NCI-H226 (cell line): Measurements from ENCODE around the gene S100PBP.

Experiments
- DNase-seq: peaks from one replicate; pipeline ENCODE4 v3.0.0-alpha.2; 2015

S100PBP gene

DNA sequence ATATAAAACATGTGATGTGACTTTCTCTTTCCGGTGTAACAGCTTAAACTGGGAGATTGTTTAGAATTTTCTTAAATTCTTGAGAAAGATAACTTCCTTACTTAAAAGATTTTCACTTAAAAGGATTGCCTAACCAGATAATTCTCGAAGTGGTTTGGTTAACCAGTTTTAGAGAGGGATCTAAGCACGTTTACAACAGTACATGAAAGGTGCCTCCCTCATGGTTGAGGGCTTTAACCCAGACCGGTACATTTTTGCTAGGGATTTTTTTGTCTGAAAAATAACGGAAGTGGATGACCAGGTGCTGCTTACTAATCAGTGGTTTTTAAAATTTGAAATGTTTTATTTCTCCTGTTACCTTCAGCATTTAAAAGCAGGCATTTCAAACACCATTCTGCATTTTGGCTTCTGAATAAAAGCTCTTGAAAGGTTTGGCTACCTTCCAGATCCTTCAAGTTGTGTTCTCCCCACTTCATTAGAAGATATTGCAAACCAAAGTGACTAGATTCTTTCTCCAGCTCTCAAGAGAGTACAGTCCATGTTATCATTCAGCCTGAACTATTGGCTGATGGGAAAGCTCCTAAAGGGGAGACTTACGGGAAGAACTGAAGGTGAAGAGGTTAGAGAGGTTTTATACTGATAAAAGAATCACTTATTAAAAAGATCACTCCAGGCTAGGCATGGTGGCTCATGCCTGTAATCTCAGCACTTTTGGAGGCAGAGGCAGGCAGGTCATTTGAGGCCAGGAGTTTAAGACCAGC lies 12.8 kb downstream of the S100PBP start:
- DNase-seq: no peak

- no peak for DNase-seq
Measured at GRCh38 chr1:32831878-32832277, 14.4 kb downstream of the S100PBP start.

DNA sequence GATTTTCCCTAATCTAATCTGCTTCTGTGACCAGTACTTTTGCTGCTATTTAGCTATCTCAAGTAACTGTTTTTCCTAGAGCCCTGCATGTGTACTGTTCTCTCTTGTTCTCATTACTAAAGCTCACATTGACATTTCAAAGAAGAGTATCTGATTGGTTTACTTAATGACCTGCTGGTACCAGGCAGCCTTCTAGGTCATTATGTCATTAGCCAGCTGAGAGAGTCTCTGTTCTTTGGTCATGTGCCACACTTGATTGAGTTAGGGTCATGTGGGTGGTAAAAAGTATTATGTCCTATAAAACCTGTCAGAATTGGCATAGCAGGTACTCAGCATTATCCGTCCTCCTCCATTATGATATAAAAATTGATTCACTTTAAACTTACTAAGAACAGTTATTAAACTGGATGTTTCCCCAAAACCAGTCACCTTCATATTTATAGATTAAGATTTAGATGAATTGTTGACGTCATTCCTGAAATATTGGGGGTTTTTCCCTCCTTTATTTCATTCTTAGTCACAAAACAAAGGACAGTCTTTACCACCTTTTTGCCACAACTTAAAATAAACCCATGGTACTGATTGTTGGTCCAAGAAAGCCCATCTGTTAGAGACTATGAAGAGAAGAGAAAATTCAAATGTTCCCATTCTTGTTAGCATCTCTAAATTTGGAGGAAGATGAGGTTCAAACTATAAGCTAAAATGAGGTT lies 31.1 kb downstream of the S100PBP start:
- DNase-seq: no peak

DNA sequence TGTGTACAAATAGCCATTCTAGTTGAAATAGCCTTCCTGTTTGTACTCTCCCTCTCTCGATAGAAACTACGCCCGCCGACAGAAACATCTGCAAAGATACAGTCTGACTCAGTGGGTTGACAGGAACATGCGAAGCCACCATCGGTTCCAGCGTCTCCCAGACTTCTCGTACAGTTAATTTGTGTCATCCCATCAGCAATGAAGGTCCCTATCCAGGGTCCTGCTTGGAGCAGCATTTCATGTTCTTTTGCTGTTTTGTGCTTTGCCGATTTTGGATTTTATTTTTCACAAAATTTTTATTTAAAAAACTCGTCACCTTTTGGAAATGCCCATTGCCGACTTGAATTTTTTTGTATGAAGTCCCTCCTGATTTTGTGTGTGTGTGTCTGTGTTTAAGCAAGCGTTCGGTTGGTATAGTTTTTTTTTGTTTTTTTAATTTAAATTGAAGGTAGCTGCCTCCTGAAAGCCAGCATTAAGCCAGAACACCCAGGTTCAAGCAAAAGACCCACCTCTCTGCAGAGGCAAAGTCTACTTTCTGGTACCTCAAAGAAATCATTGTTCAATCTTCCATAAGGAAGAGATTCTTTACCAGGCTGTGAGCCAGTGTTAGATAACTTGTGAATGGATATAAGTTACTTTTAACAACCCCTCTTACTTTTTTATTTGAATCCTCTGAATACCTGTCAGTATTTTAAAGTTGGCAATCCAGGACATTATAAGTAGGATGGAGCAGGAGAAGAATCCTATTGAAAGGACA lies 38.6 kb downstream of the S100PBP start:
- DNase-seq: no peak

- no peak for DNase-seq
Measured at GRCh38 chr1:32858136-32858535, 40.7 kb downstream of the S100PBP start.

DNA sequence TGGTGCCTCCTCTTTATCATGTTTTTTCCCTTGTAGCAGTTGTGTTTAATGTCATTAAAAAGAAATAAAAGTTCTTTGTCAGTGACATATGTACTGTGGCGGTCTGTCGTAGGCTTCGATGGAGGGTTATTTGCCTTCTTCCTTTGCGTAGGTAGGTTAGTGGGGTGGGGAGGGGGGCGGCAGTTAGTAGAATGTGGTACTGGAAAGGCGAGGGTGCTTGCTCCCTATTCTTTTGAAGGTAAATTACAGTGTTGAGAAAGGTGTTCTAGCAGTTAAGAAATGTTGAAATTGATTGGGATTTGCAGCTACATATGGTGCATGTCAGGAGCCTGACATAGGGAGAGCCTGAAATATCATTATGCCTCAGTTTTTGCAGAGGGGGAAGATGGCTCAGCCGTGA lies 41.3 kb downstream of the S100PBP start:
- no peak for DNase-seq

DNA sequence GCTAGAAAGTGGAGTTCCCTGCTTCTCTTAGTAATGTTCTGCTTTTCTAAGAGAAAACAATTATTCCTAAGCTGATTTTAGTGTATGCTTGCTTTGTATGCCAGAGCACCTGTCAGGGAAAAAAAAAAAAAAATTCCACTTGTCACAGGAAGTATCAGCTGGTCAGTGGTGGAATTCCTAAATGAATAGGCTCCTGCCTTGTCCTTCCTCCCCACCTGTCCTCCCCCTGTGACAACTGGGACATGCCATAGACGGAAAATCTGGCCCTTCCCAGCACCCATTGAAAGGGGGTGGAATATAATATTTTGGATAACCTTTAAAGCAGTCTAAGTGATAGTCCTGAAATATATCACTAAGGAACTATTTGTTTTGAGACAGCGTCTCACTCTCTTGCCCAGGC lies 42.5 kb downstream of the S100PBP start:
- DNase-seq: no peak

GRCh38 chr1:32860566-32860965 lies 43.1 kb downstream of the S100PBP start:
- no peak for DNase-seq

DNA sequence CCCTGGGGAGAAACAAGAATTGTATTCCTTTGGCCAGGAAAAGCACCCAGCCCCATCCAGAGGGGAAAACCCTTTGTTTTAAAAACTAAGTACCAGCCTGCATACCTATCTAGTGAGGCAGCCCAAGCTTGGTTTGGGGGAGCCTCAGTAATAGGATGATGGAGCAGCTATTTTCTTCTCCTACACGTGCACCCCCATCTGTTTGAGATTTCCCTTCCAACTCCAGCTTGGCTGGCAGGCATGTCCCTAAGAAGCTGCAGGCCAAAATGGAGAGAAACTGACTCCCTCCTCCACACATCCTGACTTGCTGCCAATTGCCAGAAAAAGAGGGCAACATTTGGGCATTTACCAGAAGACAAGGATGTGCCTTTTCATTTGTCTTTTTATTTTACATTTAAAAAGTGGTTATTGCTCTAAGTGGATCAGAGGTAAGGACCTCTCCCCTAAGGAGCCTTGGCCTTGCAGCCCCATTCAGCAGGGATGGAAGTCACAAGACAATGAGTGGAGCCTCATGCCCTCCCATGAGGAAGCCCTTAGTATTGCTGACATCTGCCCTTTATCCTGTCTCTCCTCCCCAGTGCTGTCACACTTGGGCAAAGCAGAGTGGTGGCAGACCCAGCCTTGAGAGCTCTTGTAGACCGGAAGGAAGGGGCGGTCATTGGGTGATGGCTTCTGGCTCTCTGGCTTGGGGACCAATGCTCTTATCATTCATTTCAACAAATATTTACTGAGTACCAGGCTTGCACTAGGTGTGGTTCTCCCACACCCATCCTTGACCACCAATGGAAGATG lies 44.6 kb downstream of the S100PBP start:
- DNase-seq: peak; percentile 74

DNA sequence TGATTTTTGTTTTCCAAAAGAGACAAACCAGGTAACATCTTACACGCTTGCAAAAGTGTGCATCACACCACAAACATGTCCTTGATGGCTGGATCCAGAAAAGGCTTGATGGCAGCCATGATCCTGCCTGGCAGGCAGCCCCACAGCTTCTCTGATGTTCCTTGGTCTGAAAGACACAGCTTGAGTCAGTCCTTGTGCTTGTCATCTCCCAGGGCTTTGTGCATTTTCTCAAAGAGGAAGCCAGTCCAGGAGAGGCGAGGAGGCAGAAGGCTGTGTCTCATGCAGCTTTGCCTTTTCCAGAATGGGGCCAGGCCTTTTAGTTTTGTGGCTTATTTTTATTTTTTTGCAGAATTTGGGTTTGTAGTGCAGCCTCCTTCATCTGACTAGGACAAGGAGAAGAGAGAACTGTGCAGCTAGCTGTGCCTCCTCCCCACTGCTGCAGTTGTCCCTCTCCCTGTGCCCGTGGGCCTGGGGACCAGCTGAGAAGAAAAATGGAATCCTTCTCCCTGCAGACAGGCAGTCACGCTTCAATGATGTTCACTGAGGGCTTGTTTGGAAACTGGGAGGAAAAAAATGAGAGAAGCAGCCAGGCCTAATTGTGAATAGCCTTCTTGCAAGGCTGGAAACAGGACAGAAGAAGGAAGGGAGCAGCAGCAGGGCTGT lies 45.9 kb downstream of the S100PBP start:
- no peak for DNase-seq

- no peak for DNase-seq
Measured at GRCh38 chr1:32863881-32864245, 46.4 kb downstream of the S100PBP start.

DNA sequence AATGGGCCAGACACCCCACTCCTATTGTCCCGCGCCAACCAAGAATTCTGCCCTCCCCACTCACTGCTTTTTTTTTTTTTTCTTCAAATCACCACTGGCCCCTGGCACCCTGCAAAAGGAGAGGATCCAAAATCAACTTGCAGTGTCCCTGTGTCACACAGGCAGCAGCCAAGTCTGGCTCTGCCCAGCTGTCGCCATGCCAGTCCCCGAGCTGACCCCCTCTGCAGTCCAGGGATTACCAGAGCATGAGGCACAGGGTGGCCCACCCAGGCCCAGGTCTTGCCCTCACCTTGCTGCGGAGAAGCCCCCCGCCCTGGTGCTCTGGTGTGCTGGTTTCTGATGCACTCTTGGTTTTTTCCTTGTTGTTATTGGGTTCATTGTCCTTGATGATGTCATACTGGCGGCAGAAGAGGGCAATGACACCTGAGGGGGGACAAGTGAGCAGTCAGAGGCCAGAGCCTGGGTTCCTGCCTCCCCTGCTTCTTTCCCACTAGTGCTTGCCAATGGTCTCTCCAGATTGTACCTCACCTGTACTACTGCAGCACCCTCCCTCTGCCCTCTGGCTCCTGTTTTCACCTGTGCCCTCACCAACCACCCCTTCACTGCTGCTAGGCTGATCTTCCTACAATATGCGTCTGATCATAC lies 47.0 kb downstream of the S100PBP start:
- no peak for DNase-seq

DNA sequence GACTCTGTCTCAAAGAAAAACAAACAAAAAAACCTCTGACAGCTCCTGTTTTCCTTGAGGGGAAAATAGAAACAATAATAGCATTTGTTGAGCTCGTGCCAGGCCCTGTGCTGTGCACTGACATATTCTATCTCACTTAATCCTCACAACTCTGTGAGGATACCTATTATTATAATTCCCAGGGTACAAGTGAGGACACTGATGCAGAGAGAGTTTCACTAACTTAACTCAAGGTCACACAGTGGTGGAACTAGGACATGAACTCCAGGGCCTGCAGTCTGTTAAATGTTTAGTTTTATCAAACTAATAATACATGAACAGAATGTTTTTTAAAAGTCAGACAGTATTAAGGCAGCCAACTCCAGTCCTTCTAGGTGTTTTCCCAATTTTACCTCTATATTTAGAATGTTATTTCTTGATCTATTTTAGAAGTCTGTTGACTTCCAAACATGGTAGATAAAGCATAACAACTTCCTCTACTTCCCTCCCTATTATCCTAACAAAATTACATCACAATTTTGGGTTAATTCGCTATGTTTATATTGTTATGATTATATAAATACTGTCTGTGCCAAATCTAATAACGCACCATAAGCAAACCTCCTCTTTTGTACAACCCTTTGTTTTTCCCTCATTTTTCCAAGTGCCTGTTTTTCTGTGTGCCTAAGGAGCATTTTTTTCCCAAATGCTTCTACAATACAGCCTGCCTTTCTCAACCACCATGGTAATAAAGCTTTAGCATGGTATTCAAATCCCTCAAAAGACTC lies 48.4 kb downstream of the S100PBP start:
- DNase-seq: no peak

DNA sequence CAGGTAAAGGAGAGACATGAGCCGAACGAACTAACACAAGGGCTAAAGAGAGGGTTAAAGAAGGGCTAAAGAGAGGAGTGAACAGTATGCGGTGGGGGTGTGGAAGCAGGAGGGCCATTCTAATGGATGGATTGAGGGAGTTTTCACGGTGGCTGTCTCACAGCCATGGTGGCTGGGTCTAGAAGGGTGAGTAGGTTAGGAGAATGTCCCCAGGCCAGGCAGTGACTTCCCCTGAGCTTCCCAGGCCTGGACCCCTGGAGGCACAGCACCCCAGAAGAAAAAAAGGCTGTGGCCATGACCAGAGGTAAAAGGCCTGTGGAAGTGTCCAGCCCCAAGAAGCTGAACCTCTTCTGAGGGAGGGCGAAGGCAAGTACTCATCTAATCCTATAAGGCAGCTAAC lies 49.7 kb downstream of the S100PBP start:
- DNase-seq: no peak

- no peak for DNase-seq
Measured at GRCh38 chr1:32867671-32868070, 50.2 kb downstream of the S100PBP start.

GRCh38 chr1:32868085-32868484 lies 50.6 kb downstream of the S100PBP start:
- no peak for DNase-seq

GRCh38 chr1:32868806-32869455 lies 51.5 kb downstream of the S100PBP start:
- no peak for DNase-seq

DNA sequence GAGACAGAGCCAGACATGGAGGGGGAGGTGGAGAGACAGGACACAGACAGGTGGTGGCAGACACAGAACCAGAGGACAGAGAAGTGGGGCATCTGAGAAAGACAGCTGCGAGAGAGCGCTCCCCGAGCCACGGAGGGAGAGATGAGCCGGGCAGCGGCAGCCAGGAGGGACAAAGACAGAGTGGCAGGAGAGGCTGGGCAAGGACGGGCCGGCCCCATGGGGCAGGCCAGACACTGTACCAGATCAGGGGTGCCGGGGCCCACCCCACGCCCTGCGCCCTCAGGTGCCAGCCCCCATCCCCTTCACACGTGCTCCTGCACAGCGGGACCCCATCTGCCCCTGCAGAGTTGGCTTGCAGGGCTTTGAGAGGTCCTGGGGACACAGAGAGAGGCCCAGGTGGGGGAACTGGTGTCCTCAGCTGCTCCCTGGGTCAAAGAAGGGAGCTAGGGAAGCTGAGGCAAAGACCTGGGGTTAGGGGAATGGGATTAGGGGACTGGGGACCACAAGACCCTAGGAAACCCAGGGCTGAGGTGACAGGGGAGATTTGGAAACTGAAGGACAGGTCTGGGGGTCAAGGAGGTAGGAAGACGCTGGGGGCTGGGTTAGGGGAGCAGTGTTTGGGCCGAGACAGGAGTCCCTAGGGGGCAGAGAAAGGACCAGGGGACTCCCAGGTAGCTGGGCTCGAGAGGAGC lies 52.6 kb downstream of the S100PBP start:
- DNase-seq: no peak

- no peak for DNase-seq
Measured at GRCh38 chr1:32870615-32871363, 53.3 kb downstream of the S100PBP start, which contains the start of gene FNDC5. FNDC5 (minus strand) TSS chr1:32870912.
